ENCODE results near the gene SPACA6.
A peak's percentile ranks its signal among the peaks of the same experiment; 100 is the strongest.

GRCh38 chr19:51690454-51691073 is 2.6 kb upstream of the SPACA6 start:
- TF ChIP-seq, protein P1, sequence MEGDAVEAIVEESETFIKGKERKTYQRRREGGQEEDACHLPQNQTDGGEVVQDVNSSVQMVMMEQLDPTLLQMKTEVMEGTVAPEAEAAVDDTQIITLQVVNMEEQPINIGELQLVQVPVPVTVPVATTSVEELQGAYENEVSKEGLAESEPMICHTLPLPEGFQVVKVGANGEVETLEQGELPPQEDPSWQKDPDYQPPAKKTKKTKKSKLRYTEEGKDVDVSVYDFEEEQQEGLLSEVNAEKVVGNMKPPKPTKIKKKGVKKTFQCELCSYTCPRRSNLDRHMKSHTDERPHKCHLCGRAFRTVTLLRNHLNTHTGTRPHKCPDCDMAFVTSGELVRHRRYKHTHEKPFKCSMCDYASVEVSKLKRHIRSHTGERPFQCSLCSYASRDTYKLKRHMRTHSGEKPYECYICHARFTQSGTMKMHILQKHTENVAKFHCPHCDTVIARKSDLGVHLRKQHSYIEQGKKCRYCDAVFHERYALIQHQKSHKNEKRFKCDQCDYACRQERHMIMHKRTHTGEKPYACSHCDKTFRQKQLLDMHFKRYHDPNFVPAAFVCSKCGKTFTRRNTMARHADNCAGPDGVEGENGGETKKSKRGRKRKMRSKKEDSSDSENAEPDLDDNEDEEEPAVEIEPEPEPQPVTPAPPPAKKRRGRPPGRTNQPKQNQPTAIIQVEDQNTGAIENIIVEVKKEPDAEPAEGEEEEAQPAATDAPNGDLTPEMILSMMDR (IDR thresholded peaks at IDR 0.05): peak in 1 of 4 experiments; percentile 1
- peak; percentile 87 for TF ChIP-seq POLR2AphosphoS5 (IDR thresholded peaks at IDR 0.05)

All from prostate gland (tissue), 2 donors.